Stimulated activated CD8-positive, alpha-beta memory T cell treated with anti-CD3 and anti-CD28 coated beads, Interleukin-4, amount 100 ng/mL, for 4 hours (primary cell): Measurements from ENCODE around the gene DOCK4.

Experiments
- DNase-seq, 2 donors: peaks; one replicate each; pipeline ENCODE4 v3.0.0-alpha.2; 2020; ENCODE audit warnings: low read depth in 2 of 2, low spot score in 1 of 2

Gene DOCK4

DNA sequence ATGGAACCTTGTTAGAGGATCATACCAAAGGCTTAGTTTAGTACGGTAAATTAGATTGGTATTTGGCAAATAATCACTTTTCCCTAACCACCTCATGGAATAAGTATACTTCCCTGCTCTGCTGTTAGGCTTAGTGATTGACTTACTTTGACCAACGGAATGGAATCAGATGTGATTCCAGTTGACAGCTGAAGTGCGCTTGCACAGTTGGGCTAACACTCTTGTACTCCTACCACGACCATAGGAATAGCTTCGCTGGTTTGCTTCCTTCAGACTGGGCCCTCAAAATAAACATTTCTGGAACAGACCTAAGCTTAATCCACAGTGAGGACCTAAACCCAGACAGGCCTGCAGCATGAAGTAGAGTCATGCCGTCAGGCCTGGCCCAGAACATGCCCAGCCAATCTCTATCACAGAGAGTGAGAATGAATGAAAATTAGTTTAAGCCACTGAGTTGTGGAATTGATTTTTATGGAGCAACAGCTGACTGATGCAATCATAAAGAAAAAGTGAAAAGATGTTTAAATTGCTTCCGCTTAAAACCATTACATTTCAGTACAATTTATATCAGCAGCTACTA is 122.3 kb downstream of the DOCK4 start:
- no peak for DNase-seq

DNA sequence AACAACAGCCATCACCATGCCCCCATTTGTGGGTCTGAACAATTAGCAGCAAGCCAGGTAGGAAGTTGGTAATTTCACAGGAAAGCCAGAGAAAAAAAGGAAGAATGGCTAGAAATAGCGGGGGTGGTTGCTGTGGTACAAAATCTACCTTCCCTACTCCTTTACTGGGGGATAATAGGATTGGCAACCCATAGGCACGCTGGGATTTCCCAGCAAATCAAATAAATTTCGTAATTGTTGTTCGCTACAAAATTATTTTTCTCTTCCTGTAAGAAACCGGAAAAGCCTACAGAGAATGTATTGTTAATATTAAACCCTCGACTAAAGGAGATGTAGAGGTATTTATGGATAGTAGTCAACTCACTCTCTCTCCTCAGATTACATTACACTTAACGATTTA is 123.9 kb downstream of the DOCK4 start:
- no peak for DNase-seq

DNA sequence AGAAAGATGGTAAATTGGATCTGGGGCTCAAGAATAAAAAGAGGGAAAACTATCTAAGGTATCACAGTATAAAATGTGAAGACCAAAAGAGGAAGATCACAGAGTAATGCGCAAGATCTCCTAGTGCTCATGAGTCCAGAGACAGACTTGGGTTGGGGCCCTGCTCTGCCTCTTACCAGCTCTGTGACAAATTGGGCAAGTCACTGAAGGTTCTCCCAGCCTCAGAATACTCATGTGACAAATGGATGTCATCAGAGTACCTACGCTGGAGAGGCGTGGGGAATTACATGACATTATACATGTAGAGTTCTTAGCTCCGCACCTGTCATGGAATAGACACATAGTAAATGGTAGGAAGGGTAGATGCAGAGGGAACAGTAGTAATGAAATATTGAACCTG is 124.4 kb downstream of the DOCK4 start:
- DNase-seq: no peak

DNA sequence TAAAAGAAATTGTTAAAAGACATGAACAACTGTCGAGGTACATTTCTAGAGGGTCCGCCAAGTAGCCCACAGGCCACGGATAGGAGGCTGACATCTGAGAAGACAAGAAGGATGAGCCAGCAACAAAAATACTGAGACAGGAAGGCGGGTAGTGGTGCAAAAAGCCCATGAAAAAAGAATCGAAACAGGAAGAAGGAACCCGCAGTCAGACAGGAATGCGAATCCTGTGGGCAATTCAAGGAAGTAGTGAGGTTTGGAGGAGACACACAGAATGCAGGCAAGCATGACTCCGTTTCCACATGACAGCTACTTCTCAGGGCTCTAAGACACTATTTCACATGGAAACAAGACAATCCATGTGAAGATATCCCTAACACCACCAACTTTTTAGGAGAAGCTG is 125.2 kb downstream of the DOCK4 start:
- DNase-seq: no peak

DNA sequence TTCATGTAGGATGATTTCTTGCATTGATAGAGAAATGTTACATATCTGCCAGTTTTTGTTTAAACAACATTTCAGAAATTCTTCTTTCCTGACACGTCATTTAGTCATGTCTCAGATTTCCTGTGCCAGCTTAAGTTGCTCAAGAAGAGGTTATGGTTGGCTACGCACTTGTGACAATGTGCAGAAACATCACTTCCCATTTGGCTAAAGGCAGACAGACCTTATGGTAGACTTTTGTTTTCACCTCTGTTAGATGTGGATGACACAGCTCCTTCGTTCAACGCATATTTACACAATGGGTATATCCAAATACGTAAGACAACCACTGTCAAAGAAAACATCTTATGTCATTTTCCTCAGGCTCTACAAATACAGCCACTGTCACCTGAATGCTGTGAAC is 125.8 kb downstream of the DOCK4 start:
- DNase-seq: no peak

DNA sequence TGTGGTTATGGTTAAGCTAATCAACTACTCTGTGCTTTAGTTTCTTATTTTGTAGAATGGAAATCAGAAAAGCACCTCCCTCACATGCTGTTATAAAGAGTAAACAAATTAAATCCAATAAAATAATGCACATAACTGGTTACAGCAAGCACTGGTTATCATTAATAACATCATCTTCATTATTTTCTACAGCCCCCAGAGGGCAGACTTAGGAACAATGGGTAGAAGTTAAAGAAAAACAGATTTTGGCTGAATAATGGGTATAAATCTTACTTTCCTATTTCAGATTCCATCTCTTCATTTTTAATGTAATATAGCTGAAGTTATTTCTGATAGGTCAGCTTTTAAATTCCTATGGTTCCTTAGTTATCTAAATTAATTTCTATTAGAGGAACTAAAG is 126.5 kb downstream of the DOCK4 start:
- DNase-seq: no peak

DNA sequence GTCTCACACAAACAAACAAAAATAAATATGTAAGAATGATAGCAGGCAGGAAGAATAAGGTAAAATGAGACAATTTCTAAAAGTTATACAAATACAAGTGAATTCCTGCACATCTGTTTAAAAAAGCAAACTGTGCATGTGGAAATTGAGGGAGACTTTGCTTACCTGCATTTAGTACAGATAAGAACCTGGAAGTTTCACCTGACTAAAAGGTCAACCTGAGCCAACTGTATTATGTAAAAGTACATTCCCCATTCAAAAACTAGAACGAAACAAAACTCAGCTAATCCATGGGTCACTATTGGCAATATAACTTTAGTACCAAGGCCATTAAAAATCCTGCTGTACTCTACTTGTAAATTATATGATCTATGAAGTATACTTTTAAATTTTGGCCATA is 127.1 kb downstream of the DOCK4 start:
- no peak for DNase-seq

DNA sequence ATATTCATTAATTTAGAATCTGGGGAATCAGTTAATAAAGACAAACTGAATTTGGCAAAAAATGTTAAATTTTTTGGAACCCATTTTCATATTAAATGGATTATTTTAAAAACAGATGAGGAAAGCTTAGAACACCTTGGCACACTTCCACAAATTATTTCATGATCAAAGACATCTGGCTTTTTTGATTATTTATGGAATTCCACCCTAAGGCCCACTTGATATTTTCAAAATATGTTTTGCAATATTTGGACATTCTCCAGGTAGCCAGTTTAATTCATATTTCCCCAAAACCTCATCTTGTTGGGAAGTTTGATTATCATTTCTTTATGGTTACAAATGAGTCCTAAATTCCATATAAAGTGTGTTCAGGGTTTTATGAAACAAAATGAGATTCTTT is 129.9 kb downstream of the DOCK4 start:
- no peak for DNase-seq

DNA sequence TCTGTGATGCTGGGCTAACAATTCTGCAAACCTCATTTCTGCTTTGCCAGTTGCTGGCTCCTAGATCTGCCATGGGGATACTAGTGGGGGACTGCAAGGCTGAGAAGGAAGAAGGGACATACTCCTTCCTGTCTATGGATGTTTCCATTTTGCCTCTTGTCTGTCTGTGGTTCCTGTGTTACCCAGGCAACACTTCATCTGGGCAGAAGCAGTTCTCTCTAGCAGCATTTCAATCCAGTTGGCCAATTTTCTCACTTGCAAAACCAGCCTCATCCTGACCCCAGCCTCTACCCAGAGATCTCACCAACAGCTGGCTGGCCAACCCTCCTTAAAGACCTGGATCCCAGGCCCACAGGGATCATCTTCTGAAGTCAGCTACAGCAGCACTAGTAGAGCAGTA is 131.7 kb downstream of the DOCK4 start:
- DNase-seq: no peak

DNA sequence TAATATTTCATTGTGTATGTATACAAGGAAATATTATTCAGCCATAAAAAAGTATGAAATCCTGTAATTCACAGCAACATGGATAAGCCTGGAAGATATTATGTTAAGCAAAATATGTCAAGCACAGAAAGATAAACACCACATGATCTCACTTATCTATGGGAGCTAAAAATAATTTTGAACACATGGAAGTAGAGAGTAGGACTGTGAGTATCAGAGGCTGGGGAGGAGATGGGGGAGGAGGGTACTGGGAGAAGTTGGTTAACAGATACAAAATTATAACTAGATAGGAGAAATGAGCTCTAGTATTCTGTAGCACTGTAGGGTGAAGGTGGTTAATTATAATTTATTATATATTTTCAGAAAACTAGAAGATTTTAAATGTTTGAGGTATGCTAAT is 132.7 kb downstream of the DOCK4 start:
- DNase-seq: no peak

DNA sequence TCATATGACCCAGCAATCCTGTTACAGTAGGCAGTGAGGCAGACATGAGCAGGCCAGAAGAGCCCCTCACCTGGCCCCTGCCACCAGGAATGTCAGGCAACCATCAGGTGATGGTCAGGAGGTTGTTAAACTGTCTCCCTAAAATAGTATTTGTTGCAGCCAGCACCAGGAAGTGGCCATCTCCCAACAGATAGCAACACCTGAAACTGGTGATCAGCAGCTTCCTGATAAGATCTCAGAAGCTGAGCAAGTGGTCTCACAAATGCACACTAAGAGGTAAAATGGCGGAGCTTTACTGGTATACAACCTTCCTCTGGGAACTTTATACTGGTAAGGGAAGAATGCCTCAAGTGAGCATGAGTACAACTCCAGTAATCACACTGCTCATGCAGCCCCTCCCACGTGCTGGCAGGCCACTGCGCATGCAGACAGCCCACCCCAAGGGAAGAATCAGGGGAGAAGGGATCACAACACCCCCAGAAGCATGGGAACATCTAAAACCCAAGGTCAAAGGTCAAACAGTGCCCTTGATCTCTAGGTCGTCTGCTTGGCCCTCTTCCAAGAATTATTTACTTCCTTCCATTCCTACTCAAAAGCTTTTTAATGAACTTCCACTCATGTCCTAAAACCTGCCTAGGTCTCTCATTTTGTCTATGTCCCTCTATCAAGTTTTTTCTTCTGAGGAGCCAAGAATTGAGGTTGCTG is 133.5 kb downstream of the DOCK4 start:
- no peak for DNase-seq

DNA sequence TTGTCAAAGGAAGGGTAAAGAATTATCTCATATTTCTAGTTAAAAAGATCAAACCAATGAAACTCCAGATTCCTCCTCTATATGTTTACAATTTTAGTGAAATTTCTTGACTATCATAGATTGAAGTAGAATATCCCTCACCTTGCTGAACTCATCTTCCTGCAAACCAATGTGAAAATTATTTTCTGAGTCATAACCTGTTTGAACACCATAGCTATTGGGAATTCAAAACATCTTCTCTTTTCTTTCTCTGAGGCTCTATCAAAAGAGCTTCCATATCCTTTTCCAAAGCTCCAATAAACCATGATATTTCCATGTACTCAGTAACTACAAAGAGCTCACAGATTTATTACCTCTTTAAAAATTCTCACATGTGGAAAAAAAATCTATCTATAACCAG is 134.3 kb downstream of the DOCK4 start:
- no peak for DNase-seq

DNA sequence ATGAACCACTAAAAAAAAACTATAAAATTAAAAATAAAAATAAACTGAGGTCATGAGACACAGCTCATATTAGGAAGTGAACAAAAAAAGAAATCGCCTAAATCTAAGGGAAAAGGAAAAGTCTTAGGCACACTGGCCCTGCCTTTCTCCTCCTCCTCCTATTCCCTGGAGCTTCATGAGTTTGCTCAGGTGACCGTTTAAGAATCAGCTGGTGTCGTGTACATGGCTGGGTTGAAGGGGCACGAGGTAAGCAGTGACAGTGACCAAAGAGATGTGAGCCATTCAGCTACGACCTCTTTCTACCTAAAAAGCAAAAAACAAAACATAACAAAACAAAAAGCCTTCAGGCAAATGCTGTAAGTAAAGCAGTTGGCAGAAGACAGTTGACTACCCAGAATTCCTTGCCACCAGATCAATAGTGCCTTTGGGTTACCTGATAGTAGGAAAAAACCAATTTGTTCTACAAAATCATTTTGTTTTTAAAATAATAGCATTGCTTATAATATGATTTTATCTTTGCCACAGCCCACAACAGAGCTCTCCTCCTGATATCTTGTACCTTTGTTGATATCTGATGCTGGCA is 135.4 kb downstream of the DOCK4 start:
- DNase-seq: no peak

DNA sequence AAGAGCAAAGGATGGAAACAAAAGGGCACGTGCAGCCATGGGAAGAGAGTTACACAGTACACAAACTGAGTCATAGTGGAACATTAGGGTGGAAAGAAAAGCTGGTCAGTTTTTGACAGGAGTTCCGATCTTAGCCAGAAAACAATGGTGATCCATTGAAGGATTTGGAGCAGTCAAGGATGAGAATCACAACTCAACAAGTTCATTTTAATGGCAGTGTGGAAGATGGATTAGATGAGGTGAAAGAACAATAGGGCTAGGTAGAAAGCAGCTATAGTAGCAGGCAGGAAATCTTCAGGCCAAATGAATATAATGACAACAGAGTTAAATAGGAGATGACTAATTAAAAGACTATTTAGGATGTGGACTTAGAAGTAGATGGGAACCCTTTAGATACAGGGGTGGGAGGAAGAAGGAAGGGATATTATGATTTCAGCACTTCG is 136.3 kb downstream of the DOCK4 start:
- DNase-seq: no peak

DNA sequence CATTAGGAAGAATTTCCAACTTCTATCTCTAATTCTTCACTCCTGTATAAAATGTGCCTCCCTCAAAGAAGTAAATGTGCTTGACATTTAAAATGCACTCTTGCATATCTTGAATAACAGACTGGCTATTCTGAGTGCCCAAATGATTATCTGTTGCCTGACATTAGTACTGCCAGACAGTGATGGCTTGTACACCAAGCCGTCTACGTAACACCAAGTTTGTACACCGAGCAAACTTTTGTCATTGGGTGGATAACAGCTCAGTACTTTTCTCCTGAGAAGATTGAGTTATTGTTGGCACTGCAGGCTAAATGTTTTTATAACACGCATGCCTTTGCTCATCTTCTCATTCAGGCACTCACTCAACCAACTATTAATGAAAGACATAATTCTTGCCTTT is 137.2 kb downstream of the DOCK4 start:
- DNase-seq: no peak

DNA sequence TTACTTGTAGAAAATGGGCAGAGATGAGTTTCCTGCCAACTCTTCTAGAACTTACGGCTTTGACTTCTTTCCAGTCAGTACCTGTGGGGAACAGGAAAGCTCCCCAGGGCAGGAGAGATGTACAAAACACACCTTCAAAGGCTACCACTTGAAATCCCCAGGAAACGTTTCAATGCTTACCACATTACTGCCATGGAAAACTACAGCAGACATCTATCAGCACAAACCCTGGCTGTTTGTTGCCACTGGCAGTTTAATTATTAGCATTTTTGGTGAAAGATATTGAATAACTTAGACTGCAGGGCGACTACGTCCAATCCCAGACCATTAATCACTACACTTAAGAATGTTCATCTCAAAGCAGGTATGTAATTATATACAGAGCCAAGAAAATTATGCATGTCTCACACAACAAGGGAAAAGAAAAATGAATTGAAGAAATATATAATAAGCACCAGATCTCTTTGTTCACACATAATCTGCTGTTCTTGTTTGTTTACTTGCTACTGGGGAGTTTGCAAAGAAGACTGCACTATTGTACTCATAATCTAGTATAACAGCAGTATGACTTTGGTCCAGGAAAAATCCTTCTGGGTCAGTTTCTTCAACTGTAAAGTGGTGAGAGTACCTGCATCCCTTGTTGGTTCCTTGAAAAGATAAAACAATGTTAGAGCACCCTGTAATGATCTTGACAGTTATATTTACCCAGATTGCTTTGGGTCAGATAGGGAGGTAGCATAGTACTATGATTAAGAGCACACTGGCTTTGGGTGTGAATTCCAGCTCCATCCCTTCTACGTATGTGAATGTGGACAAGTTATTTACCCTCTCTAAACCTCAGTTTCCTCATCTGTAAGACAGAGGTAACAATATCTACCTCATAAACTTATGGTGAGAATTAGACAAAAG is 138.3 kb downstream of the DOCK4 start:
- no peak for DNase-seq

DNA sequence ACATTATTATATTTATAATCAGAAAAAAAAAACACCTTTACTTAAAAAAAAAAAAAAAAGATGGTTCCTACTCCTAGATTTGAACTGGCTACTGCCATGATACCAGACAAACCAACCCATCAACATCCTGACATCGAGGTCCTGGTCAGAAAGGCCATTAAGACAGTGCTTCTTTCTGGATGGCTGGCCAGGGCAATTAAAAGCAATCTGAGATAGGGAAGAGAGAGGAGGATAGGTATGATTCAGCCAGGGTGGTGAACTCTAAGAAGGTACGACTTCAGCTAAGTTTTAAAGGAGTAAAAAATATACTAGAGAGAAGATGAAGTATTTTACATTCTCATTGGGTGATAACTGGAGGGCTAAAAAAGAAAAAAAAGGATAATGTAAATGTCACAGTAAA is 139.0 kb downstream of the DOCK4 start:
- DNase-seq: no peak

DNA sequence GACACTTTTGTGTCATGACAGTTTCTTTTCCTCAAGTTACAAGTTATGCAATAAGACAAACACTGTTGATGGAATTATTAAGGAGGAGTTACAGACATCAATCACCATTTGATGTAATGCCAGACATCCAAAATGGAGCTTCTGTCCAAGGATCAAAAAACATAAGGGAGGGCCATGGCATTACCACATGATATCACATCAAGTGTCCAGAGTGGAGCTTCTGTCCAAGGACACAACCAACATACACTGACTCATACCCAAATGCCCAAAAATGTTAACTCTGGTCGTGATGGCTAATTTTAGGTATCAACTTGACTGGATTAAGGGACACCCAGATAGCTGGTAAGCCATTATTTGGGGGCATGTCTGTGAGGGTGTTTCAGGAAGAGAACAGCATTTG is 140.4 kb downstream of the DOCK4 start:
- no peak for DNase-seq

DNA sequence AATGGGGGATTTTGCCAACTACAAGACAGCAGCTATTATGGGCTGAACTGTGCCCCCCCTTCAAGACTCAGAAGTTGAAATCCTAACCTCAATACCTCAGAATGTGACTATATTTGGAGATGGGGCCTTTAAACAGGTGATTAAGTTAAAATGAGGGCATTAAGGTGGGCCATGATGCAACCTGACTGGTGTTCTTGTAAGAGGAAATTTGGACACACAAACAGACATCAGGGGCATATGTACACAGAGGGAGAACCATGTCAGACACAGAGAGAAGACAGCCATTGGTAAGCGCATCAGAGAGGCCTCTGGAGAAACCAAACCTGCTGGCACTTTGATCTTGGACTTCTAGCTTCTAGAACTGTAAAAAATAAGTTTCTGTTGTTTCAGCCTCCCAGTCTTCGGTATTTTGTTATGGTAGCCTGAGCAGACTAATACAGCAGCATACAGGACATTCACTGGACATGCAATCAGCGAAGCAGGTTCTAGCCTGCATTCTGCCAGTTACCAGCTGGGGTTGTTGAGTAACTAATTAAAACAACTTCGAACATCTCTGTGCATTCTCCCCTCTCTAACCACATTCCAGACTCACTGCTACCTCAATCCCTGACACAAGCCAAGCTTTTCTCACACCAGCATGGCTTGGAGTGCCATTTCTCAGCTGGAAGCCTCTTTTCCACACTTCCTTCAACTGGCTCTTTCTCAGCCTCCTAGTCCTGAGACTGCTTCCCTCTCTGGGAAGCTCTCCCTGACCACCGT is 141.4 kb downstream of the DOCK4 start:
- no peak for DNase-seq

DNA sequence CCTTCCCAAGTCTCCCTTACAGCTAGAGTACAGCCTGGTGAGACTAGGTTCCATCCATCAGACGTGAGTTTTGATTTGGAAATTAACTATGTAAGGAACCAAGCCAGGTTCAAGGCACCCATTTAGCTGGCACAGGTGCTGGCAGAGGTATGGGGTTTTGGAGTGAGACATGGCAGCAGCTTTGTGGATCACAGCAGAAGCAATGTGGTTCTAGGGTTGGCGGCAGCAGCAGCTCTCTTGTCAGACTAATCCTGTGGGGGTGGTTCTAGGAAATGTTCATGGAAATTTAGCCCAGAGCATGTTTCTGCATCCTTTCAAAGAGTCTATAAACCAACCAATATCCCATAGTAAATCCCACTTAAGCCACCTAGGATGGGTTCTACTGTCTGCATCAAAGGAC is 142.2 kb downstream of the DOCK4 start:
- DNase-seq: no peak

DNA sequence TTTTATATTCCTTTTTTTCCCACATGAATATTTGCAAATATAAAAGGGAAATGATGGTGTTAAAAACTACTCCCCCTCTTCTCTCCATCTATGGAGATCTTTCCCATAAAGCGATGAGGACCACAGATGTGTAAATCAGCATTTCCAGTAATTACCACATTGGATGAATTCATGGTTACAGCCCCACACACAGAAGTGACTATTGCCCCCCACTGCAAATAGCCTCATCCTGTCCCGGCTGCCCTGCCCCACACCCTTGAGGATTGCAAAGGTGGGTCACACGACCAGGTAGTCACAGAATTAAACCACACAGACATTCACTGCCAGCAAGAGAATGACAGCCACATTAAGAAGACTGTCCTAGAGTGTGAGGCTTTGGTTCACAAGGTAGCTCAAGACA is 145.1 kb downstream of the DOCK4 start:
- DNase-seq: no peak
